Ascending aorta (tissue), 2 donors: ENCODE data around the gene E4F1. TPM values are rescaled to one million over a fixed set of nuclear protein-coding genes. Genes with fewer than 3 reads are reported as not detected.
"Not testable (repeated sequence)": the region's sequence is repeated elsewhere in the genome, so short reads cannot be mapped to it uniquely, and the experiment has no call there.

Experiments used
- DNase-seq, 2 donors: peaks; one replicate each; pipeline ENCODE4 v3.0.0-alpha.2; 2019; ENCODE audit warnings: low spot score in 2 of 2
- H3K27ac ChIP-seq, 2 donors: fragments of 200-600 bp; sonication (generic); one replicate each; pipeline ENCODE4 v1.5.1; 2016 to 2017; ENCODE audit warnings: mild to moderate bottlenecking in 1 of 2
- H3K27me3 ChIP-seq: fragments of 200-600 bp; sonication (generic); one replicate; pipeline ENCODE4 v1.5.1; 2017
- H3K36me3 ChIP-seq, 2 donors: fragments of 200-600 bp; sonication (generic); one replicate each; pipeline ENCODE4 v1.5.1; 2016
- H3K4me1 ChIP-seq, 2 donors: fragments of 200-600 bp; sonication (generic); one replicate each; pipeline ENCODE4 v1.5.1; 2016 to 2017; ENCODE audit warnings: mild to moderate bottlenecking in 1 of 2
- H3K4me3 ChIP-seq, 2 donors: fragments of 200-600 bp; sonication (generic); one replicate each; pipeline ENCODE4 v1.5.1; 2016 to 2017; ENCODE audit warnings: mild to moderate bottlenecking in 1 of 2
- H3K9me3 ChIP-seq, 2 donors: fragments of 200-600 bp; sonication (generic); one replicate each; pipeline ENCODE4 v1.5.1; 2016
- CTCF ChIP-seq, 3 experiments: fragments of 200-600 bp in 2 of 3; fragments of 450-650 bp in 1 of 3; sonication (generic) in 2 of 3; IDR thresholded peaks; one replicate each; pipeline ENCODE4 v1.5.1; 2016 to 2019; ENCODE audit warnings: antibody characterized with exemption in 3 of 3, mild to moderate bottlenecking in 1 of 3, moderate library complexity in 1 of 3
- intact Hi-C: fragments of 100-400 bp; cut with DNase I; formaldehyde crosslinking; loops from one replicate; pipeline ENCODE4 v1.15.1; 2023
- total RNA-seq: library from RNA; depleted of rRNA; stranded (reverse); fragments of >200 nt; gene quantifications from one replicate; pipeline ENCODE4 v1.1.0, GENCODE V29; 2016

Gene E4F1
- total RNA-seq, 1 donor from 2014 or later: 39.7 TPM

GRCh38 chr16:2199095-2199494 is 24.3 kb upstream of the E4F1 start:
- H3K9me3 ChIP-seq: no peaks in the 10 kb centered on the region
- no peak for TF ChIP-seq CTCF (IDR thresholded peaks at IDR 0.05)
- DNase-seq: no peak
- H3K4me1 ChIP-seq: peaks cover 5 to 11% of the 10 kb centered on the region in 2 donors
- H3K27me3 ChIP-seq: peaks cover 23% of the 10 kb centered on the region
- intact Hi-C loops: no loop called here
- no peaks in the 10 kb centered on the region for H3K36me3 ChIP-seq
- H3K4me3 ChIP-seq: no peak overlapping the region
- H3K27ac ChIP-seq: no peak overlapping the region

DNA sequence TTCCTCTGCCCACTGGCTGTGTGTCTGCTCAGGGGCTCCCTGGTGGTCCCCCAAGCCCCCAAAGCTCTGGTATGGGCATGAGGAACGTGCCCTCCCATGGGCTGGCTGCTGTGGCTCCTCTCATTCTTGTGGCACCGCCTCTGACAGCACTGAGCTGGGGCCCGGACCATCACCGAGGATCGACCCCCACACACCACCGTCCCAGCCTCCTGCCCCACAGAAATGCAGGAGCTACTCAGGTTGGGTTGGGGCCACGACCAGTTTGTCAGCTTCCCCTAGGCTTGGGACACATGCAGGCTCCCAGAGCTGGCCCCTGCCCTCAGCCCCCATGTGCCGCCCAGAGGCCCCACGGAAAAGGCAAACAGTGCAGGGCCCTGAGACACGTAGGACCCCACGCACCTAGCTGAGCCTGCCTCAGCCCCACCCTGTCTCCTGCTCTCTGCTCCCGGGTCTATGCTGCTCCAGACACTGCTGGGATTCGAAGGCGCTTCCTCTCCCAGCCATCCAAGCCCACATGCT is 23.7 kb upstream of the E4F1 start:
- Histone ChIP-seq H3K4me1 (peaks cover 5 to 12% of the 10 kb centered on the region in 2 donors), H3K27ac (no peak overlapping the region), H3K9me3 (no peaks in the 10 kb centered on the region), H3K4me3 (no peak overlapping the region), H3K36me3 (no peaks in the 10 kb centered on the region), H3K27me3 (peaks cover 21% of the 10 kb centered on the region)
- DNase-seq: no peak
- intact Hi-C loops: no loop called here
- TF ChIP-seq CTCF (IDR thresholded peaks at IDR 0.05): no peak

DNA sequence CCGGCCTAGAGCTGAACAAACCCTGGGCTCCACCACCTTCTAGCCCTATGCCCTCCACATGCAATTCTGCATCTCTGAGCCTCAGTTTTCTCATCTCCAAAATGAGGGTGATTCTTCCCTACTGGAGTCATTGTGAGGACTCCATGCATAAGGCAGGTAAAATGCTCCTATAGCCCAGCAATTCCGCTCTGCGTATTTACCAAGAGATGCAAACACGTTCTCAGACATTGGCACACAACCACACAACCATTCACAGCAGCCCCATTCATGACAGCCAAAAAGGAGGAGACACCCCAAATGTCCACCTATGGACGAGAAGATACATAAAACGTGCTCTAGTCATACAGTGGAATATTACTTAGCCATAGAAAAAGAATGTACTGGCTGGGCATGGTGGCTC is 23.1 kb upstream of the E4F1 start:
- intact Hi-C loops: no loop called here
- no peak overlapping the region for H3K4me3 ChIP-seq
- H3K27me3 ChIP-seq: peaks cover 15% of the 10 kb centered on the region
- H3K36me3 ChIP-seq: no peaks in the 10 kb centered on the region
- H3K4me1 ChIP-seq: peaks cover 5 to 11% of the 10 kb centered on the region in 2 donors
- no peak overlapping the region for H3K27ac ChIP-seq
- TF ChIP-seq CTCF (IDR thresholded peaks at IDR 0.05): no peak
- DNase-seq: no peak
- no peaks in the 10 kb centered on the region for H3K9me3 ChIP-seq

DNA sequence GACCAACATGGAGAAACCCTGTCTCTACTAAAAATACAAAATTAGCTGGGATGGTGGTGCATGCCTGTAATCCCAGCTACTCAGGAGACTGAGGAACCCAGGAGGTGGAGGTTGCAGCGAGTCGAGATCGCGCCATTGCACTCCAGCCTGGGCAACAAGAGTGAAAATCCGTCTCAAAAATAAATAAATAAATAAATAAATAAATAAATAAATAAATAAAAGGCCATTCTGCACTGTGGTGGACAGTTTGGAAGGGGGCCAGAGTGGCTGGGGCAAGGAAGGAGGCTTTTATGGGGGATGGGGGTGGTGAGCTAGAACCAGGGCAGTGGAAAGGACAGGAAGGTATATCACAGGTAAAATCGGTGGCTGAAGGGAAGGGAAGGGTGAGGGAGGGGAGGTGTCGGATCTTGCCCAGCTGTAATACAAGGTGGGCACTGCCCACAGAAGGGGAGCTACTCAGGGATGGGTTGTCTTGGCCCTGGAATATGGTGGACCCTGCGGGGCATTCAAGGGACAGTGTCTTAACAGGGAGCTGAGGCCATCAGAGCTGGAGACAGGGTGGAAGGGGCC is 20.2 kb upstream of the E4F1 start:
- intact Hi-C loops: not testable (repeated sequence)

DNA sequence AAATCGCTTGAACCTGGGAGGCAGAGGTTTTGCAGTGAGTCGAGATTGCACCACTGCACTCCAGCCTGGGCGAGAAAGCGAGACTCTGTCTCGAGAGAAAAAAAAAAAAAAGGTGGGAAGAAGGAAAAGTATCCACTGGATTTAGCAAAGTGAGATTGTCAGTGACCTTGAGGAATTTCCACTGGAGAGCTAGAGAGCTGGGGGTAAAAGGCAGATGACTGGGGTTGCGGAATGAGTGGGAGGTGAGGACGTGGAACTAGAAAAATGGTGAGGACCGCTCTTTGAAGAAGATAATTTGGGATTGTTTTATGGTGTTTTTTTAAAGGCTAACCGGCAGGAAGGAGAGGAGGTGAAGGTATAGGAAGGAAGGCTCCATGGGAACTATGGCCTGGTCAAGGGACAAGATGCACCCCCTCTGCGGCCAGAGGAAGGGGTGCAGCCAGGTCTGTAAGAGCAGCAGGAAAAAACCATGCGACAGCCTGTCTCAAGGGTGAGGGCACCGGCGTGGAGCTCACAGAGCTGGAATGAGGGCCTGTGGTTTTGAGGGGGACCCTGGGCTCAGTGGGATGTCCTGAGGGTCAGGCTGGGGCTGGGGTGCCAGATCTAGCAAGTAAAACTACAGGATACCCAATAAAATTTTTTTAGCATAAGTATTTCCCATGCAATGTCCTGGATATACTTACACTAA is 18.8 kb upstream of the E4F1 start:
- intact Hi-C loops: loop anchor here (1.0 to 5.0 kb wide), 5 partner anchors 11 to 592 kb away; partner anchors contain the start of genes CRAMP1, E4F1, IFT140 and RNPS1
- peak overlapping the region; percentile 96 to 98 for H3K27ac ChIP-seq
- peak overlapping the region; percentile 80 to 97 for H3K4me3 ChIP-seq
- no peak for TF ChIP-seq CTCF (IDR thresholded peaks at IDR 0.05)
- no peaks in the 10 kb centered on the region for H3K27me3 ChIP-seq
- DNase-seq: no peak
- H3K36me3 ChIP-seq: peaks cover 18 to 28% of the 10 kb centered on the region in 2 donors
- H3K4me1 ChIP-seq: peaks cover 4 to 11% of the 10 kb centered on the region in 2 donors
- no peaks in the 10 kb centered on the region for H3K9me3 ChIP-seq

More for the DNA sequence above, 20.2 kb upstream of the E4F1 start:
- H3K9me3 ChIP-seq, H3K27ac ChIP-seq, H3K4me3 ChIP-seq, DNase-seq, H3K27me3 ChIP-seq: not testable (repeated sequence)
- Histone ChIP-seq H3K36me3 (peaks cover 10 to 15% of the 10 kb centered on the region in 2 donors), H3K4me1 (peaks cover 4 to 11% of the 10 kb centered on the region in 2 donors)
